ENCODE data around the gene SCN5A.

SCN5A gene

GRCh38 chr3:38599886-38600285, 49.6 kb downstream of the SCN5A start:
- no peak for DNase-seq (ENCODE audit: low read depth)

GRCh38 chr3:38598791-38599190, 50.7 kb downstream of the SCN5A start:
- DNase-seq (ENCODE audit: low read depth) = no peak

- DNase-seq (ENCODE audit: low read depth) = no peak
Measured at GRCh38 chr3:38597502-38598060, 51.9 kb downstream of the SCN5A start.

- no peak for DNase-seq (ENCODE audit: low read depth)
Measured at GRCh38 chr3:38595393-38595792, 54.1 kb downstream of the SCN5A start.

GRCh38 chr3:38590521-38590920, 59.0 kb downstream of the SCN5A start:
- no peak for DNase-seq (ENCODE audit: low read depth)

GRCh38 chr3:38588995-38589937, 60.2 kb downstream of the SCN5A start:
- DNase-seq (ENCODE audit: low read depth) = no peak

- no peak for DNase-seq (ENCODE audit: low read depth)
Measured at GRCh38 chr3:38588371-38588971, 61.0 kb downstream of the SCN5A start.

- no peak for DNase-seq (ENCODE audit: low read depth)
Measured at GRCh38 chr3:38587548-38588131, 61.8 kb downstream of the SCN5A start.

GRCh38 chr3:38586546-38587520, 62.7 kb downstream of the SCN5A start:
- DNase-seq (ENCODE audit: low read depth) = no peak

GRCh38 chr3:38585791-38586420, 63.6 kb downstream of the SCN5A start:
- DNase-seq (ENCODE audit: low read depth) = no peak

GRCh38 chr3:38583688-38584087, 65.8 kb downstream of the SCN5A start:
- DNase-seq (ENCODE audit: low read depth) = no peak

GRCh38 chr3:38582941-38583645, 66.4 kb downstream of the SCN5A start:
- DNase-seq (ENCODE audit: low read depth) = no peak

- no peak for DNase-seq (ENCODE audit: low read depth)
Measured at GRCh38 chr3:38582316-38582715, 67.2 kb downstream of the SCN5A start.

GRCh38 chr3:38581774-38582173, 67.7 kb downstream of the SCN5A start:
- no peak for DNase-seq (ENCODE audit: low read depth)

- no peak for DNase-seq (ENCODE audit: low read depth)
Measured at GRCh38 chr3:38580450-38581382, 68.8 kb downstream of the SCN5A start.

GRCh38 chr3:38579551-38580449, 69.7 kb downstream of the SCN5A start:
- DNase-seq (ENCODE audit: low read depth) = no peak

- no peak for DNase-seq (ENCODE audit: low read depth)
Measured at GRCh38 chr3:38579141-38579540, 70.3 kb downstream of the SCN5A start.

GRCh38 chr3:38578551-38578950, 70.9 kb downstream of the SCN5A start:
- no peak for DNase-seq (ENCODE audit: low read depth)

All from fibroblast of gingiva (primary cell).